HG03460 (cell line): ENCODE measurements around the gene AGBL1.
"Not testable (repeated sequence)": the region's sequence is repeated elsewhere in the genome, so short reads cannot be mapped to it uniquely, and the experiment has no call there.

Experiments used
- ATAC-seq: cut with Tn5 transposase; IDR thresholded peaks from one replicate; pipeline ENCODE4 v1.9.1; 2021; ENCODE audit not compliant: unreplicated experiment

AGBL1 gene

GRCh38 chr15:87032295-87032694, 952.6 kb downstream of the AGBL1 start:
- ATAC-seq: no peak

DNA sequence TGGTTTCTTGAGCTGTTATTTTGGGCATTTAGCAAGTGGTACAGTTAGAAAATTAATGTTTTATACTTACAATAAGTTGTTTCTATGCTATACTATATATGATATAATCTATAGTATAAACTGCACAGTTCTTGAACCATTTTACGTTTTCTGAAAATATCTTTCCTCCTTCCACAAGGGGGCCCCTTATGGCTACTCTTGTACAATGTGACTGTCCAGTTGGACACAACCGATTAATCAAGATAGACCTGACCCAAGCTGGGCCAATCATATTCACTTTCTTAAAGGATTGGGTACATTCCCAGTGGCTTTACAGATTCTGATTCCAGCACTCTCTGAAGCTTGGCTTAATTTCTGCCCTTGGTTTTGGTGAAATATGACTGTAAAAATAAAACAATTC, 953.4 kb downstream of the AGBL1 start:
- ATAC-seq: no peak

DNA sequence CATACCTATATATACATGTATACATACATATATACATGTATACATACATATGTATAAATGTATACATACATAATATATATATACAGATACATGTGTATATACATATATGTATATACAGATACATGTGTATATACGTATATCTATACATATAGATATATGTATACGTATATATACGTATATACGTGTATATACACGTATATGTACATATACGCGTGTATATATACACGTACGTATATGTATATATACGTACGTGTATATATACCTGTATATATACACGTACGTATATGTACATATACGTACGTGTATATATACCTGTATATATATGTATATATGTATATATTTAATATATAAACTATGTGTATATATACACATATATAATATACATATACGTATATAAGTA, 955.2 kb downstream of the AGBL1 start:
- ATAC-seq: no peak

DNA sequence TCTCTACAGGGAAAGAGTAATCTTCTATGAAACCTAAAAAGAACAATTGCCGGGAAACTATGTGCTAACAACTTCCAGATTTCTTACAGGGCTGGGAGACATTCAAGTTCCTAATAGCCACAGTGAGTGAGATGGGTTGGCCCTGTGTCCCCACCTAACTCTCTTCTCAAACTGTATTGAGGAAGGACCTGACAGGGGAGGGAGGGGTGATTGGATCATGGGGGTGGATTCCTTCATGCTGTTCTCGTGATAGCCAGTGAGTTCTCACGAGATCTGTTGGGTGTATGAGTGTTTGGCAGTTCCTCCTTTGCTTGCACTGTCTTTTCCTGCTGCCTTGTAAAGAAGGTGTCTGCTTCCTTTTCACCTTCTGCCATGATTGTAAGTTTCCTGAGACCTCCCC, 958.7 kb downstream of the AGBL1 start:
- no peak for ATAC-seq

GRCh38 chr15:87042619-87043018, 962.9 kb downstream of the AGBL1 start:
- not testable (repeated sequence) for ATAC-seq

DNA sequence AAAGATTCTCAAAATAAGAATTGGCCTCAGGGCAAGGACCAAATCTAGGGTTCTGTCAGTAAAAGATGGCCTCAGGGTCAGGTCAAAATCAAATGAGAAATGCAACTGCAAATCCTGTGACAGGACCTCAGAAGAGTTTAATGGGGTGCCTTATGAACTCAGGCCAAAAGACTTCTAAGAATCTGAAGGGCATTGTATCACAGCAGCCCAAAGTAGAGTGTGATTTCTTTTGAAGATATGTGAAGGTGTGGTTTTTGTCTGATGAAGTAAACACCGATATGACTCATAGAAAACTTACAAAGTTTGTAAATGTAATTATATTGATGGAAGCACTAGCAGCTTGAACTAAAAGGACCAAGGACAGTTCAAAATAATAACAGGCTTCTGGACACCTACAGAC, 966.1 kb downstream of the AGBL1 start:
- no peak for ATAC-seq

DNA sequence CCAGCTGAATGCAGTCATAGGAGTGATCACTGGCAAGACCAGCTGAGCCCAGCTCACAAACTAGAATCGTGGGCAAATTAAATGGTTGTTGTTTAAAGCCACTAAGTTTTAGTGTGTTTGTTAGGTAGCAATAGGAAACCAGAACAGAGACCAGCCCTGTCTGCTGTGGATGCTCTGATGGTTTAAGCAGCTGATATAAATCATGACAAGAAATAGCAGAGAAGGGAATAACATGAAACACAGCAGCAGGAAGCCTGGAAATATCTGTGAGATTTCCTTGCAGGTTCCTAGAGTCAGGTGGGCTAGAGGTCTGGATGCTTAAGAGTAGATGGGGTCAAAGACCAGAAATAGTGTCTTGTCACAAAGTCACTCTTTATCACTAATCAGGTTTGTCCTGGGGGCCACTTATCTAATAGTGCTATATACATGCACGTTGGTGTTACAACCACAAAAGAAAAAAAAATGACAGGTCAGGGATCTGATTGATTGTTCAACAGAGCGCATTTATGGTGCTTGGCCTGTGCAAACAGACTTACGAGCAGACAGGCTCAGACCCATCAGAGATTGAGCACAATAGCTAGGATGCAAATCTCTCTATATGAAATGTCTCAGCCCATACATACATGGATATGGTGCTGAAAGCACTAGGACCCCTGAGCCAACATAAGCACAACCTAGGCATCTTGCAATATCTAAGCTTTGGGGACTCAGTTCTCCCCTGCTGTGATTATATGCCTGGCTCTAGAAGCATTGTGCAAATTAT, 967.7 kb downstream of the AGBL1 start:
- no peak for ATAC-seq
